DND-41 (cell line): Measurements from ENCODE around the gene MPZ.

Source experiments
- ATAC-seq: fragments of 200-7000 bp; cut with Tn5 transposase; 3 replicates; pipeline ENCODE4 v1.9.1; 2021; ENCODE audit warnings: low read depth; ENCODE audit not compliant: insufficient read depth
- DNase-seq: peaks from one replicate; pipeline ENCODE4 v3.0.0-alpha.2; 2020
- H2AFZ ChIP-seq: 2 replicates; pipeline ENCODE4 v1.6.0; 2012; ENCODE audit warnings: low read depth, low read length
- H3K27ac ChIP-seq: 2 replicates; pipeline ENCODE4 v1.5.1; 2012; ENCODE audit warnings: low read length, inconsistent platforms
- H3K27me3 ChIP-seq: fragments of 200-600 bp; sonication (generic); 2 replicates; pipeline ENCODE4 v1.6.0; 2012; ENCODE audit warnings: low read length, mild to moderate bottlenecking, inconsistent platforms; ENCODE audit not compliant: insufficient read depth, poor library complexity
- H3K36me3 ChIP-seq: 2 replicates; pipeline ENCODE4 v1.5.1; 2012; ENCODE audit warnings: low read length, inconsistent platforms; ENCODE audit not compliant: insufficient read depth
- H3K4me1 ChIP-seq: 2 replicates; pipeline ENCODE4 v1.5.1; 2012; ENCODE audit warnings: mild to moderate bottlenecking, low read length; ENCODE audit not compliant: insufficient read depth
- H3K4me2 ChIP-seq: 2 replicates; pipeline ENCODE4 v1.6.0; 2012; ENCODE audit warnings: mild to moderate bottlenecking, moderate library complexity, low read length, inconsistent platforms; ENCODE audit not compliant: insufficient read depth
- H3K4me3 ChIP-seq, 2 experiments: fragments of 200-600 bp in 1 of 2; shearing (Covaris generic) in 1 of 2; 2 replicates each; pipeline ENCODE4 v1.5.1; 2012 to 2016; ENCODE audit warnings: inconsistent platforms in 2 of 2, low read length in 2 of 2, mild to moderate bottlenecking in 2 of 2, low read depth in 1 of 2, moderate library complexity in 1 of 2
- H3K79me2 ChIP-seq: 2 replicates; pipeline ENCODE4 v1.6.0; 2012; ENCODE audit warnings: low read length, inconsistent platforms; ENCODE audit not compliant: insufficient read depth
- H3K9ac ChIP-seq: 2 replicates; pipeline ENCODE4 v1.6.0; 2012; ENCODE audit warnings: low read depth, mild to moderate bottlenecking, inconsistent platforms, low read length, moderate library complexity
- H3K9me3 ChIP-seq: 2 replicates; pipeline ENCODE4 v1.5.1; 2012; ENCODE audit warnings: low read length, moderate library complexity, mild to moderate bottlenecking, inconsistent platforms; ENCODE audit not compliant: insufficient read depth, severe bottlenecking
- H4K20me1 ChIP-seq: 2 replicates; pipeline ENCODE4 v1.6.0; 2012; ENCODE audit warnings: low read length; ENCODE audit not compliant: insufficient read depth
- EZH2 ChIP-seq: IDR thresholded peaks from 3 replicates; pipeline ENCODE4 v1.6.1; 2012; ENCODE audit warnings: borderline replicate concordance, low read depth, mild to moderate bottlenecking, moderate library complexity, low read length, inconsistent platforms; ENCODE audit not compliant: severe bottlenecking
- TF ChIP-seq, protein P1 (sequence below): IDR thresholded peaks from 2 replicates; pipeline ENCODE4 v1.5.1; 2012; ENCODE audit warnings: borderline replicate concordance, low read length, moderate library complexity, mild to moderate bottlenecking; ENCODE audit not compliant: poor library complexity, severe bottlenecking; ENCODE audit errors: extremely low read depth

MPZ gene

DNA sequence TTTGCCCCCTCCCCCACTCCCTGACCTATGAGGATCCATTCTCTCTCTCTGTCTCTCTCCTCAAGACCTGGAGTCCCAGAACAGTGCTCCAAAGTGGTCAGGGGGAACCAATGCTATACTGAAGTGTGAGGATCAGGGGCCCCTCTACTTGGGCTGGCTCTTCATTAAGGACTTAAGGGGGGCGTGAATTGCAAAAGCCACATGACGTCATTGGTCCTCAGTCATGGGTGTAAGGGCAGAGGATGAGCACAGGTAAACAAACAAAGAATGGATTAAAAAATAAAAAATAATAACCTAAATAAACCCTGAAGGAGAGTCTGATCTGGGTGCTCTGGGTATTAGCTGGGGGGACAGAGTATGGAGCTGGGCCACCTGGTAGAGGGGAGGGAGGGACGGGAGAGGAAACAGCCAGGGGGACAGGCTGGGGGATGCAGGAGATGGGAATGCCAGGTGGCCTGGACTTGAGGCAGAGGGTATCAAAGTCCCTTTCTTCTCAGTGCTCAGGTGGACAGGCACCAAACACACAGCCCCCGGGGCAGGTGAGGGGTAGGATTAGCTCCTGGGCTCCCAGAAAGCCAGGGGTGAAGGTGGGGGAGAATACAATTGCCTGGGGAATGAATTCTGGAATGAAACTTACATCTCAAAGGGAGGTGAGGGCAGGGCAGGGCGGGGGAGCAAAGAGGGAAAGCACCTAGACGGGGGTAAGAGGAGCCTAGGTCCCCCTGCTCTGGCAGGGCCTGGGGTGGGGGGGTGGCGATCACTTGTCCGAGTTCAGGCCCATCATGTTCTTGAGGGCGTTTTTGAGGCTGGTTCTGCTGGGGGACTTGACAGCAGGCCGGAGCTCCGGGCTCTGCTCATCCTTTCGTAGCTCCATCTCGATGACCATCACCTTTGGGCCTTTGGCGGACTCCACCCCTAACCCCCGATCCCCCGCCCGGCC is 4.6 kb downstream of the MPZ start:
- no peak for ATAC-seq

DNA sequence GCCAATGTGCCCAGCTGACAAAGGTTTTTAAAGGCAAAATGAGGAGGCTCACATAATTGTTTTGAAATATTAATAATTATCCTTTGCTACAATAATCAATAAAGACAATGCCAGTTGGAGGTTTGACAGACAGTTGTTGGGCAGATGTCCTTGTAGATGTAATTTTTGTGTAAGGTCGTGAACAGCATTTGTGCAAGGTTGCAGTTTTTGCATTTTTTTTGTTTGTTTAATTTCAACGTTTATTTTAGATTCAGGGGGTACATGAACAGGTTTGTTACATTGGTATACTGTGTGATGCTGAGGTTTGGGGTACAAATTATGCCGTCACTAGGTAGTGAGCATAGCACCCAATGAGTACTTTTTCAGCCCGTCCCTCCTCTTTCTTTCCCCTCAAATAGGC is 9.3 kb downstream of the MPZ start:
- Histone ChIP-seq H3K9ac (no peak overlapping the region), H3K79me2 (no peaks in the 10 kb centered on the region), H3K4me1 (no peaks in the 10 kb centered on the region), H3K4me2 (no peak overlapping the region), H4K20me1 (no peaks in the 10 kb centered on the region), H3K4me3 (no peak overlapping the region), H3K27me3 (no peaks in the 10 kb centered on the region), H3K27ac (no peak overlapping the region), H3K36me3 (no peaks in the 10 kb centered on the region), H3K9me3 (no peaks in the 10 kb centered on the region), H2AFZ (no peak overlapping the region)
- ATAC-seq, result no peak
- TF ChIP-seq, protein P1, sequence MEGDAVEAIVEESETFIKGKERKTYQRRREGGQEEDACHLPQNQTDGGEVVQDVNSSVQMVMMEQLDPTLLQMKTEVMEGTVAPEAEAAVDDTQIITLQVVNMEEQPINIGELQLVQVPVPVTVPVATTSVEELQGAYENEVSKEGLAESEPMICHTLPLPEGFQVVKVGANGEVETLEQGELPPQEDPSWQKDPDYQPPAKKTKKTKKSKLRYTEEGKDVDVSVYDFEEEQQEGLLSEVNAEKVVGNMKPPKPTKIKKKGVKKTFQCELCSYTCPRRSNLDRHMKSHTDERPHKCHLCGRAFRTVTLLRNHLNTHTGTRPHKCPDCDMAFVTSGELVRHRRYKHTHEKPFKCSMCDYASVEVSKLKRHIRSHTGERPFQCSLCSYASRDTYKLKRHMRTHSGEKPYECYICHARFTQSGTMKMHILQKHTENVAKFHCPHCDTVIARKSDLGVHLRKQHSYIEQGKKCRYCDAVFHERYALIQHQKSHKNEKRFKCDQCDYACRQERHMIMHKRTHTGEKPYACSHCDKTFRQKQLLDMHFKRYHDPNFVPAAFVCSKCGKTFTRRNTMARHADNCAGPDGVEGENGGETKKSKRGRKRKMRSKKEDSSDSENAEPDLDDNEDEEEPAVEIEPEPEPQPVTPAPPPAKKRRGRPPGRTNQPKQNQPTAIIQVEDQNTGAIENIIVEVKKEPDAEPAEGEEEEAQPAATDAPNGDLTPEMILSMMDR, result no peak
- no peak for TF ChIP-seq EZH2
- no peak for DNase-seq

More for the DNA sequence above, 4.6 kb downstream of the MPZ start:
- no peak for TF ChIP-seq EZH2
- TF ChIP-seq, protein P1, result no peak
- Histone ChIP-seq H4K20me1 (no peaks in the 10 kb centered on the region), H3K4me2 (no peak overlapping the region), H3K79me2 (no peaks in the 10 kb centered on the region), H3K9ac (no peak overlapping the region), H3K4me1 (peaks cover 25% of the 10 kb centered on the region), H3K27ac (no peak overlapping the region), H3K27me3 (no peaks in the 10 kb centered on the region), H3K4me3 (no peak overlapping the region), H2AFZ (no peak overlapping the region), H3K9me3 (no peaks in the 10 kb centered on the region), H3K36me3 (no peaks in the 10 kb centered on the region)
- no peak for DNase-seq

DNA sequence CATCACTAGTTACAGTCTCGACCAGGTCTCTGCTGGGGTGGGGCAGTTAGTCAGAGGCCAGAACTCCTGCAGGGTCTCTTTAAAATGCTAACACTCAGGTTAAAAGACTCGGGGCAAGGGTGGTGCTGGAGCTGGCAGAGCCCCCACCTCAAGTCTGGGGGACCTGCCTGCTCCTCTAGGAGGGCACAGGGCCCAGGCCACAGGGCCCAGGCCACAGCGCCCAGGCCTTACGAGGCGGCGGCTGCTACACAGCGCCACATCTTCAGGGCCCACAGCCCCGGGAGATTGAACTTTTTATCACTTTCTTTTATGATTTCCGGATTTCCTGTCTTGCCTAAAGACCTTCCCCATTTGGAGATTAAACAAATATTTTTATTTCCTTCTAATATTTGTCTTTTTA is 10.4 kb downstream of the MPZ start:
- Histone ChIP-seq H3K9ac (no peak overlapping the region), H3K4me3 (no peak overlapping the region), H3K36me3 (no peaks in the 10 kb centered on the region), H3K4me2 (no peak overlapping the region), H3K79me2 (no peaks in the 10 kb centered on the region), H2AFZ (no peak overlapping the region), H3K27me3 (no peaks in the 10 kb centered on the region), H4K20me1 (no peaks in the 10 kb centered on the region), H3K27ac (no peak overlapping the region), H3K4me1 (no peaks in the 10 kb centered on the region), H3K9me3 (no peaks in the 10 kb centered on the region)
- ATAC-seq (no peak), DNase-seq (no peak)
- TF ChIP-seq, protein P1, result no peak
- no peak for TF ChIP-seq EZH2
